NCI-H748 treated with DMSO at 0.1 percent for 48 hours (cell line): ENCODE data around the gene LENEP.

Experiments used
- DNase-seq: peaks from one replicate; lab custom pipeline; 2025; lab: John Stamatoyannopoulos, UW

LENEP gene

DNA sequence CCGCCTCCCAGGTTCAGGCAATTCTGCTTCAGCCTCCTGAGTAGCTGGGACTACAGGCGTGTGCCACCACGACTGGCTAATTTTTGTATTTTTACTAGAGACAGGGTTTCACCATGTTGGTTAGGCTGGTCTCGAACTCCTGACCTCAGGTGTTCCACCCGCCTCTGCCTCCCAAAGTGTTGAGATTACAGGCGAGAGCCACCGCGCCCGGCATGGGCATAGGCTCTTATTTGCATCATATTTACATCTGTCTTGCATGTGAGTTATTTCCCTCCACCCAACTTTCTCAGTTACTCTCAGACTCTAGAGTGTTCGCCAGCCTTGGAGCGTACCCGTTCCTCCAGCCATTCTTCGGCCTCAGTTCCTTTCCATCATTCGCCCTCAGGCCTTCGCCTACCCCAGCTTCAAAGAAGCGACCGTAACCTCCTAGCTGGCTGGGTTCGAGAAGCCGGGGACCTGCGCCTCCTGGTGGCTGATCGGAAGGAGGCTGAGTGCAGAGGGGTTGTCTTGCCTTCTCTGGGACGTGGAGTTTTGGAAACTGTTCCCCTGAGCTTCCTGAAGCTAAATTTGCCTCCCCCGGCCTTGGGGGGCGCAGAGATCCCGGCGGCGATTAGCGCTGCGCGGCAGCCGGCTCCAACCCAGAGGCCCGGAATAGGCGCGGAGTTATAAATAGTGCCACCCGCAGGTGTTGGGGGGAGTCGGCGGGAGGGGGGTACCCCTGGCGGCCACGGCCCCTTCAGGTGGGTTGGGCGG lies 5.6 kb downstream of the LENEP start:
- DNase-seq = peak; percentile 37

- no peak for DNase-seq
Observed at GRCh38 chr1:154999571-155000410, 6.4 kb downstream of the LENEP start.

- DNase-seq = no peak
Observed at GRCh38 chr1:155000411-155000725, 7.0 kb downstream of the LENEP start.

DNA sequence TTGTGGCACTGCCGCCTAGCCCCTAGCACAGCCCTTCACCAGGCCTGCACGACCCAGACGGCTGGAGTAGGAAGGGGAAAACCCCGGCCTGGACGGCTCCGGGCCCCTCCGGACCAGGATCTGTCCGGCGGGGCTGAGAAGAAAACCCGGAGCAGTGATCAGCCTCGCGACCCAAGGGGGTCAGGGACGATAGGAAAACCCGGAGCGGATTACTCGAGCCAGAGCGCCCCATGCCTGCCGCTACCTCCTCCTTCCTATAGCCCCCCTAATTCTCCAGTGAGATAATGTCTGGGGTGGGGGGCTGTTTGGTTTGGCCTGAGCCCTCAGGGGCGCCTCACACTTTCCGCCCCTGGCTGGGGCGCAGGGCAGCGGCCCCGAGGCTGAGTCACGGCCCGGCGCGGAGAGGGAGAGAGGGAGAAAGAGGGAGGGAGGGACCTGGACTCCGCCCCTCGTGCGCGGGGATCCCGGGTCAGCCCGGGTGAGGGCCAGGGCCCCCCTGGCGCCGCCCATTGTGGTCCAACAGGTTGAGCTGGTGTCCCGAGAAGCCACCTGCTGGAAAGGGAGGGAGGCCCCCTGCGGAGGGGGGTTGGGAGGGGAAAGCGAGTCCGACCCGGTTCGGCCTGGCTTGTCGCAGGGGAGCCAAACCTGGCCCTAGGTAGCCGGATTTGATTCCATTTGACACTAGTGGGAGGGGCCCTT lies 7.5 kb downstream of the LENEP start:
- DNase-seq = no peak

DNA sequence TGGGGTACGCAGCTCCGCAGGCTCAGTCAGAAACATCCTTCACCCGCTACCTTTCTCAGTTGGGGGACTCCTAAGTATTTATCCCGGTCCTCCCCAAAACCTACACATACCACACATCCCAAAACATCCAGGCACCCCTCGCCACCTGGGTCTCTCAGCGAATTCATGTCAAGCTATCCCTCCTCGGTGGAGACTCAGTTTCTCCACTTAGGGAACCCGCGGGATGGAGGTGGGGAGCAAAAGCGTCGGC lies 8.0 kb downstream of the LENEP start:
- no peak for DNase-seq

DNA sequence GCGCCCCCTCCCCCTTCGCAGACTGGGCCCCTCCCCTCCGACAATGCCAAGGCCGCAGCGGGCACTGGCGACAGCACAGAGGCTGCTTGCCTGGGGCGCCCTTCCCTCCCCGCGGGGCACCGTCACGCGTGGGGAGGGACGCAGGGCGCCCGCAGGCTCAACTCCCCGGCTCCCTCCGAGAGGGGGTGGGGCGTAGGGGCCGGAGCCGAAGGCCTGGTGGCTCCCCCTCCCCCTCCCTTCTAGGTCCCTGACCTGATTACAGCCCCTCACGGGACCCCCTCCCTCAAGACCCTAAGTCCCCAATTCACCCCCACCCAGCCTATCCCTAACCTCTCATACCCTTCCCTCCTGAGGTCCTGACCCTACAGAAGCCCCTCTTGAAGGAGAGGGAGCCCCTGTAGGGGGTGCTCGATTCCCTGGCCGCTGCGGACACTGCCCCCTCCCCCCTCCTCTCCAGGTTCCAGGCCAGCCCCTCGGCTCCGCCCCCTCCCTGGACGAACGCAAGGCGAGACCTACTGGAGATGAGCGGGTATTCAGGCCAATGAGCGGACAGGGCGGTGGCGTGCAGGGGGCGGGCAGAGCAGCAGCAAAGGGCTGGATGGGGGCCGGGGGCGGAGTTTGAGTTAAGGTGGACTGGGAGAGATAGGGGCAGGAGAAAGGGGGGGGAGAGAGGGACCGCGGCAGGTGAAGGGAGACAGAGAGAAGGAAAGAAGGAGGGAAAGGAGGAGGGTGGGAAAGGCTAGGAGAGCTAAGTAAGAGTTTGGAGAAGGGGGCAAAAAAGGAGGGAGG lies 8.5 kb downstream of the LENEP start:
- DNase-seq = peak; percentile 97

DNA sequence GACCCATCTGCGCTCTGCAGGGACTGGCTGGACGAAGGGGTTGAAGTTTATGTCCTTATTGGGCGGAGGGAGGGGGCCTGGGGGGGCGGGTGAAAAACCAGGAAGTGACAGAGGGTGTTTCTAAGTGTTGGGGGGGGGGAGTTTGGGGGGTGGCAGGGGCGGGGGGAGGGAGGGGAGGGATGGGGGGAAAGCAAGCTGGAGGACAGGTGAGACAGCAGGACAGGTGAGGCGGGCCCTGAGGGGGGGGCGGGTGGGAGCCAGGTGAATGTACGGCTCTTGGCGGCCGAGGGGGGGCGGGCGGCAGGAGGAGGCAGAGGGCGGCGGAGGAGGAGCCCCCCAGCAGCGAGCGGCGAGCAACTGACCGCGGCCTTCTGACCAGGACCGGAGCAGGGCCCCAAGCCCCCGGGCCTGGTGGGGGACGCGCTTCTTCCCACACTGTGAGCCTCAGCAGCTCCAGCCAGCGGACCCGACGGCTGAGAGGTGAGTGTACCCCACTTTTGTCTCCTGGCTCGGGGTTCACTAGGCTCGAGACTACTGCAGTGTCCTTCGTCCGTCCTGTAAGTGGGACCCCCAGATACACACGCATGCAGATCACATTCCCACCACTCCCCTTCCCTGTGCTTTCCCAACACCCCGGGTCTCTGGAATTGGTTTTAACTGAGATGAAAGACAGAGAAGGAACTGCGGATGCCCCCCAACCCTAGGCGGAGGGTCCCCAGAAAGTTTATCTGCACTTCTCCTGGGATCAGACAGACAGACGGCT lies 9.3 kb downstream of the LENEP start, which contains the start of gene ZBTB7B:
Gene ZBTB7B (plus strand): TSS at position 339 of the 763 bp plus-strand sequence. CDS start 11,859 bp downstream, outside the sequence.
- DNase-seq = no peak

DNA sequence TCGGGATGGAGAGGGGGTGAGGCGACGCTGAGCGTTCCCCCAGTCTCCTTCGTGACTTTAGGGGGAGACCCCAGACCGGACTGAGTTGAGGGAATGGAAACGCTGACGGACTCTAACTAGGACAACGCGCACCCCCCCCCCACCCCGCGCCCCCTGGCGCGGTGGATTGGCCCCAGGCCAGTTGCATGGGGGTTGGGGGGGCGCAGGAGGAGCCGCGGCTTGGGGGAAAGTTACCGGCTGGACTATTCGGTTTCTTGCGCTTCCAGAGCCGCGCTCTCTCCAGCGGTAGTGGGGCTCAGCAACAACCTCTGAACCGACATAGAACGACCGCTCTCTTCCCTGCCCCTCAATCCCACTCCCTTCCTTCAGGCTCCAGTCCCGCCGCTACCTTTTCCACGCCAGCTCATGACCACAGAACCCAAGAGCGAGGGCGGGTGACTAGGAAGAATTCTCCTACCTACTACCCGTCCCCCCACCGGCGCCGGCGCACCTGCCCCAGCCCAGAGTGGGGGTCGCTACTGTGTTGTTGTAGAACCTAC lies 9.9 kb downstream of the LENEP start:
- DNase-seq = peak; percentile 27

DNA sequence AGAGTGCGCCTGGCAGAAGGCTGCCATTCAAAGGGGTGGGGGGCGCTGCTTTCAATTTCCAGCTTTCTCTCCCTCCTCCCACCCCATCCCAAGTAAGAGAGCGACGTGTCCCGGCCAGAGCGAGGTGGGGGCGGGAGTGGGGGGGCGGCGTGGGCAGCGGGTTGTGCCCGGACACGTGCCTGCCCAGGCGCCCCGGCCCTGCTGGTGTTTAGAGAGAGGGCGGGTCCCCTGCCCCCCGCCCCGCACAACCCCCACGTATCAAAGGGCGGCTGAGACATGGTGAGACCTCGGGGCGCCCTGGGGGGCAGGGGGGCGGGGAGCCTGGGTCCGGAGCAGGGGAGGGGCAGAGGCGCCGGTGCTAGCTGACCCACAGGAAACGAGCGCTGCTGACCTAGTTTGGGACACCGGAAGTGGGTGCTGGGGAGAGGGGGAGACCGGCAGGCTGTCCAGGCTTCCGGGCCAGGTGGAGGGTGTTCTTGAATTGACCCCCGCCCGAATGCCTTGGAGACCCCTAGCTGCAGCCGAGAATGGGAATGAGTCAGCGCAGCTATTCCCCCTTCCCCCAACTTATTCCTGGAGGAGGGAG lies 10.5 kb downstream of the LENEP start:
- no peak for DNase-seq

GRCh38 chr1:155004352-155005075 lies 11.1 kb downstream of the LENEP start:
- DNase-seq = no peak

DNA sequence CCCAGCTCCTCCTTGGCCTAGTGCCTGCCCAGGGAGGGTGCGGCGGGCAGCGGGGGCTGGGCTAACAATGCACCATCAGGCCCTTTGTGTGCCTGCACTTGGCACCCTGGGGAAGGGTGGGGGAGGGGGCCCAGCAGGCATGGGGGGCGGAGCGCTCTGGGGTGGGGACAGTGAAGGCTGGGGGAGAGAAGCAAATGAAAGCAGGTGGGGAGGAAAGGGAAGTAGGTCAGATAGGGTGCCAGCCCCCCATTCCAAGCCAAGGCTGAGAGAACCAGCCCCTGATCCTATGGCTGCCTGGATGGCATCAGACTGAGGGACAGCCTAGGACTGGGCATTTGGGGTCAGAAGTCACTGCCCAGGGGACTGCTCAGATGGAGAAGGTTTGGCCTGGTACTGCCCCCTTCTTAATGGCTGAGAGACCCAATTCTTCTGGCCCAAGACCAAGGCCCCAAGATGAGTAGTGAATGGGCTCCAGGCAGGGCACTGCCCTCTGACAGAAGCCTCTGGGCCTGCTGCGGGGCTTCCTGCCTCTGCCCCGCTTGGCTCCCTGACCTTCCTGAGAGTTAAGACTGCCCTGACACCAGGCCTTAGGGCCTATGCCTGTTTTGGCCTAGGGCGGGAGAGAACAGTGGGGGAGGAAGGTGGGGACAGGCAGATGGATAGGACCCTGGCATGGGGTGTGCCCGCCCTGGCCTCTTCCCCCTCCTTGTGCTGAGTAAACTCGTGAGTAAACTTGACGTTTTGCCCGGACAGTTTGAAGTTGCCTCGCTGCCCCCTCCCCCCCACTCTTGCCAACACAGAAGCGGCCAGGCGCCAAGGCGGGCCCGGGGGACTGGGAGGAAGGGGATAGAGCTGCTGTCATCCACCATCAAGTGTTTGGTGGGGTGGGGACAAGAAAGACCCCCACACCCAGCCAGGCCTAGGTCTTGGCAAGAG lies 12.0 kb downstream of the LENEP start:
- DNase-seq = no peak

GRCh38 chr1:155006601-155007101 lies 13.3 kb downstream of the LENEP start:
- no peak for DNase-seq

- no peak for DNase-seq
Observed at GRCh38 chr1:155007251-155007828, 14.0 kb downstream of the LENEP start.

GRCh38 chr1:155008015-155008941 lies 14.9 kb downstream of the LENEP start:
- DNase-seq = no peak

DNA sequence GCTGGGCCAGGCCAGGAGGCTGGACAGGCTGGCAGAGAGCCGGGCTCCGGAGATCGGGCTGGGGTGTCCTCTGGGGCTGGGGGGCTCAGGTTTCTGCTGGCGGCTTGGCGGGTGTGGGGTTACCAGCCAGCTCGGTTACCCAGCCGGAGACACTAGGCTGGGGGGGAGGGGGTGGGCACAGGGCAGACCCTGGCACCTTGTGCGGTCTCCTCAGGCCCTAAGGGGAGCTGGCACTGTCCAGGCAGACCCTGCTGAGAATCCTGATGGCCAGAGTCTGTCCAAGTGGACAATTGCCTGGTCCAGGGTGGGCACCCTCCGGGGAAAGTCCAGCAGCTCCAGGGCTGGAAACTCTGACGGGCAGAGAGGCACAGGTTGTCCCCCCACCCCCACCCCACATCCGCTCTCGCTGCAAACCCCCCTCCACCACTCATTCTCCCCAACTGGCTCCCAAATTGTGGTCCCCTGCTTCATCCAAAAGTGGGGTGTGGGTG lies 15.9 kb downstream of the LENEP start:
- DNase-seq = no peak

GRCh38 chr1:155009742-155010141 lies 16.4 kb downstream of the LENEP start:
- no peak for DNase-seq
